ENCODE measurements around the gene MYH9.

DNA sequence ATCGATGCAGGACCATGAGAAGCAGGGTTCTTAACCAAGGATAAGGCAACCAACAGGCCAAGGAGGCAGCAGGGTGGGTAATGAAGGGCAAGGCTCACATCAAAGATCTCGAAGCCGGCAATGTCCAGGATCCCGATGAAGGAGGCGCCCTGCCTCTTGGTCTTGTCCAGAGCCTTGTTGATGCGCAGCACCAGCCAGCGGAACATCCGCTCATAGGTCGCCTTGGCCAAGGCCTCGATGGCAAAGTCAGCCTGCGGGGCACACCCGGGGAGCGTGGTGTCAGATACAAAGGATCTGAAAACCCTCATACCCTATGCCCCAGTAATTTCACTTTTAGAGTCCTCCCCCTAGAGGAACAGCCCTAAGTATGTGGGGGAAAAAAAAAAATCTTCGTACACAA, 71.3 kb downstream of the MYH9 start:
- TF ChIP-seq CTCF (IDR thresholded peaks at IDR 0.05) (no peak), POLR2A (IDR thresholded peaks at IDR 0.05) (no peak)

Data from esophagus squamous epithelium (tissue), 4 donors.